ENCODE measurements around the gene CD24. TPM values are rescaled to one million over a fixed set of nuclear protein-coding genes. Genes with fewer than 3 reads are reported as not detected.

CD24 gene
- total RNA-seq, 1 experiment from 2014 or later, result 1,551 TPM

GRCh38 chr6:106997392-106998158 is 23.0 kb upstream of the CD24 start:
- Histone ChIP-seq H3K9ac (ENCODE audit: extremely low read depth, insufficient read length, low read length) (no peak overlapping the region), H2BK120ac (ENCODE audit: low read depth, low read length, poor library complexity, severe bottlenecking) (no peak overlapping the region), H4K91ac (ENCODE audit: insufficient read length, low read depth, low read length) (no peak overlapping the region), H3K18ac (ENCODE audit: insufficient read length, low read depth, low read length) (no peak overlapping the region), H3K27ac (ENCODE audit: insufficient read length, low read depth, low read length) (no peak overlapping the region), H3K4ac (ENCODE audit: low read depth, low read length) (no peak overlapping the region), H3T11ph (ENCODE audit: low read length) (no peak overlapping the region), H2BK15ac (ENCODE audit: low read depth, low read length) (no peak overlapping the region), H3K9me3 (ENCODE audit: control insufficient read depth, low read depth, low read length) (no peaks in the 10 kb centered on the region), H4K8ac (replicated peaks; ENCODE audit: insufficient read length, low read depth, low read length) (no peak overlapping the region), H2BK12ac (ENCODE audit: insufficient read length, low read depth, low read length) (no peak overlapping the region), H2AK5ac (ENCODE audit: insufficient read length, low read length) (no peak overlapping the region), H3K4me1 (ENCODE audit: insufficient read depth, low read length) (peaks cover 7% of the 10 kb centered on the region; the same call in 1 of the 2 replicates), H2AFZ (ENCODE audit: low read length) (peak overlapping the region; percentile 100), H3K79me1 (ENCODE audit: insufficient read depth, low read depth, low read length, poor library complexity, severe bottlenecking) (no peaks in the 10 kb centered on the region), H3K4me2 (ENCODE audit: insufficient read depth, insufficient read length, low read length) (no peak overlapping the region), H3K56ac (ENCODE audit: insufficient read length, low read depth, low read length) (no peak overlapping the region), H3K23ac (ENCODE audit: insufficient read length, low read depth, low read length) (no peak overlapping the region), H4K5ac (ENCODE audit: insufficient read length, low read depth, low read length) (no peak overlapping the region), H3K23me2 (ENCODE audit: insufficient read length, low read depth, low read length, poor library complexity, severe bottlenecking) (no peaks in the 10 kb centered on the region), H3K79me2 (ENCODE audit: insufficient read depth, low read length) (no peaks in the 10 kb centered on the region), H2BK5ac (ENCODE audit: insufficient read length, low read length) (no peak overlapping the region), H3K27me3 (ENCODE audit: insufficient read depth, low read length) (no peaks in the 10 kb centered on the region), H4K20me1 (ENCODE audit: control insufficient read depth, insufficient read depth, insufficient read length) (no peaks in the 10 kb centered on the region), H2BK20ac (ENCODE audit: low read depth, low read length, poor library complexity, severe bottlenecking) (no peak overlapping the region), H3K14ac (ENCODE audit: insufficient read depth, low read length) (no peak overlapping the region)
- peak overlapping the region; percentile 35 to 81 (median 78); a peak in 3 of 7 replicates for H3K27ac Mint-ChIP-seq
- DNase-seq, result peak; percentile 84
- no peaks in the 10 kb centered on the region for H3K27me3 Mint-ChIP-seq (ENCODE audit: low read depth)
- no peaks in the 10 kb centered on the region for H3K36me3 Mint-ChIP-seq (ENCODE audit: insufficient read depth in 1 of 3, low read depth in 3 of 3)
- no peaks in the 10 kb centered on the region for H3K9me3 Mint-ChIP-seq
- no CpG with 5 or more reads among the region's 10 CpGs for WGBS (ENCODE audit: extremely low coverage, insufficient read length, low lambda C conversion rate)
- peaks cover 17% of the 10 kb centered on the region in 2 experiments for H3K4me1 Mint-ChIP-seq
- peak; percentile 98 for TF ChIP-seq CTCF (conservative IDR thresholded peaks at IDR 0.05)
- H3K4me3 Mint-ChIP-seq, result no peak overlapping the region

Measured in H9 (cell line).